ENCODE measurements around the gene ZNF835.

Gene ZNF835

DNA sequence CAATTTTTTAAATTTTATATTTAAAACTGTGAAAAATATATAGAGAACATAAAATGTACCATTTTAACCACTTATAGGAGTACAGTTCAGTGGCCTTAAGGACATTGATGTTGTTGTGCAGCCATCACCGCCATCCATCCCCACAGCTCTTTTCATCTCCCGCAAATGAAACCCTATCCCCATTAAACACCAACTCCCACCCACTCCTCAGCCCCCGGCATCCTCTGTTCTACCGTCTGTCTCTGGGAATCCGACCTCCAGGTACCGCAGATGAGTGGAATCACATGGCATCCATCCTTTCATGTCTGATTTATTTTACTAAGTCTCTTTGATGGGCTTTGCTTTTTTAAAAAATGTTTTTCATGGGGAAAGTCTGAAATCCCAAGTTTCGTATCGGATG is 52.4 kb downstream of the ZNF835 start:
- TF ChIP-seq MYC (IDR thresholded peaks at IDR 0.05; ENCODE audit: low read depth, low read length) (no peak), POLR2A (IDR thresholded peaks at IDR 0.05; ENCODE audit: extremely low read depth, insufficient read length) (no peak)
- TF ChIP-seq, protein P1, sequence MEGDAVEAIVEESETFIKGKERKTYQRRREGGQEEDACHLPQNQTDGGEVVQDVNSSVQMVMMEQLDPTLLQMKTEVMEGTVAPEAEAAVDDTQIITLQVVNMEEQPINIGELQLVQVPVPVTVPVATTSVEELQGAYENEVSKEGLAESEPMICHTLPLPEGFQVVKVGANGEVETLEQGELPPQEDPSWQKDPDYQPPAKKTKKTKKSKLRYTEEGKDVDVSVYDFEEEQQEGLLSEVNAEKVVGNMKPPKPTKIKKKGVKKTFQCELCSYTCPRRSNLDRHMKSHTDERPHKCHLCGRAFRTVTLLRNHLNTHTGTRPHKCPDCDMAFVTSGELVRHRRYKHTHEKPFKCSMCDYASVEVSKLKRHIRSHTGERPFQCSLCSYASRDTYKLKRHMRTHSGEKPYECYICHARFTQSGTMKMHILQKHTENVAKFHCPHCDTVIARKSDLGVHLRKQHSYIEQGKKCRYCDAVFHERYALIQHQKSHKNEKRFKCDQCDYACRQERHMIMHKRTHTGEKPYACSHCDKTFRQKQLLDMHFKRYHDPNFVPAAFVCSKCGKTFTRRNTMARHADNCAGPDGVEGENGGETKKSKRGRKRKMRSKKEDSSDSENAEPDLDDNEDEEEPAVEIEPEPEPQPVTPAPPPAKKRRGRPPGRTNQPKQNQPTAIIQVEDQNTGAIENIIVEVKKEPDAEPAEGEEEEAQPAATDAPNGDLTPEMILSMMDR (IDR thresholded peaks at IDR 0.05; ENCODE audit: low read depth, low read length) = no peak
- TF ChIP-seq, protein P2, sequence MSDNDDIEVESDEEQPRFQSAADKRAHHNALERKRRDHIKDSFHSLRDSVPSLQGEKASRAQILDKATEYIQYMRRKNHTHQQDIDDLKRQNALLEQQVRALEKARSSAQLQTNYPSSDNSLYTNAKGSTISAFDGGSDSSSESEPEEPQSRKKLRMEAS (IDR thresholded peaks at IDR 0.05; ENCODE audit: low read depth, low read length) = no peak
- no peak overlapping the region for H3K4me3 ChIP-seq (ENCODE audit: low read depth, low read length)
- no peak for DNase-seq (ENCODE audit: low read depth)

DNA sequence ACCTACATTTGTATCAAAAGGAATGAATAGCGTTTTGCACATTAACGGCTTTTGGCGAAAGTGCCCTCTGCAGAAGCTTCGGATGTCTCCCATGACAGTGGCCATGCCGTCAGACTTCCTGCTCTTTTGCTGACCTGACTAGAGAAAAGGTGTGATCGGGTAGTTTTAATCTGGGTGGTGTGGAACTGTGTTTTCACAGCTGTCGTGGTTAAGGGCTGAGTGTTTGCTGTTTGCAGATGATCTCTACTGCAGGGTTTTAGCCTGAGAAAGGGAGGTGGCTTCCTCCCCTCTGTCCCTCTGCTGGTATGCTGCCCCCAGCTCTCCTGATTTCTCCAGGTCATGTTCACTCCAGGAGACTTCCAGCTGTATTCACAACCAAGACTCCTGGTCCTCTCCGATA is 54.0 kb downstream of the ZNF835 start:
- no peak for DNase-seq (ENCODE audit: low read depth)
- TF ChIP-seq, protein P1 (IDR thresholded peaks at IDR 0.05; ENCODE audit: low read depth, low read length) = no peak
- TF ChIP-seq POLR2A (IDR thresholded peaks at IDR 0.05; ENCODE audit: extremely low read depth, insufficient read length) (no peak), MYC (IDR thresholded peaks at IDR 0.05; ENCODE audit: low read depth, low read length) (no peak)
- TF ChIP-seq, protein P2 (IDR thresholded peaks at IDR 0.05; ENCODE audit: low read depth, low read length) = no peak
- H3K4me3 ChIP-seq (ENCODE audit: low read depth, low read length) = no peak overlapping the region

- TF ChIP-seq POLR2A (IDR thresholded peaks at IDR 0.05; ENCODE audit: extremely low read depth, insufficient read length) (no peak), MYC (IDR thresholded peaks at IDR 0.05; ENCODE audit: low read depth, low read length) (no peak)
- TF ChIP-seq, protein P2 (IDR thresholded peaks at IDR 0.05; ENCODE audit: low read depth, low read length) = no peak
- TF ChIP-seq, protein P1 (IDR thresholded peaks at IDR 0.05; ENCODE audit: low read depth, low read length) = no peak
- H3K4me3 ChIP-seq (ENCODE audit: low read depth, low read length) = no peak overlapping the region
- DNase-seq (ENCODE audit: low read depth) = no peak
Measured at GRCh38 chr19:56613639-56614038, 57.9 kb downstream of the ZNF835 start.

DNA sequence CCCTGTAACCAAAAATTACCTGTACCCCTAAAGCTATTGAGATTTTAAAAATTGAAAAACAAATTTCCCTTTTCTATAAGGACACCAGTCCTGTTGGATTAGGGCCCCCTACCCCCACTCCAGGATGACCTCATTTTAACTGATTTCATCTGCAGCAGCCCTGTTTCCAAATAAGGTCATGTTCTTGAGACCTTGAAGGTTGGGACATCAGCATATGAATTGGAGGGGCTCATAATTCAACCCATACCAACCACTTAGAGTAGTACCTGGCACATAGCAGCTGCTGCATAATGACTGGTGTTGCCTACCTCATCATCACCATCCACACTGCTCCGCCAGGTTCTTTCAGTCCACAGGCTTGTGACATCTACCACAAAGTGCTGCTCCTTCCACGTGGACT is 58.8 kb downstream of the ZNF835 start:
- no peak for TF ChIP-seq POLR2A (IDR thresholded peaks at IDR 0.05; ENCODE audit: extremely low read depth, insufficient read length)
- TF ChIP-seq, protein P2 (IDR thresholded peaks at IDR 0.05; ENCODE audit: low read depth, low read length) = no peak
- TF ChIP-seq MYC (IDR thresholded peaks at IDR 0.05; ENCODE audit: low read depth, low read length) = no peak
- TF ChIP-seq, protein P1 (IDR thresholded peaks at IDR 0.05; ENCODE audit: low read depth, low read length) = no peak
- H3K4me3 ChIP-seq (ENCODE audit: low read depth, low read length) = no peak overlapping the region
- DNase-seq (ENCODE audit: low read depth) = no peak

Measured in NB4 (cell line).